Tibial artery (tissue), 4 donors: Measurements from ENCODE around the gene ADGRV1.

Experiments used
- DNase-seq, 2 donors: peaks; one replicate each; pipeline ENCODE4 v3.0.0-alpha.2; 2019
- H3K27ac ChIP-seq, 2 donors: fragments of 200-600 bp; sonication (generic) in 1 of 2; 1 replicate in 1 of 2; 2 replicates in 1 of 2; pipeline ENCODE4 v1.5.1; 2018 to 2019; ENCODE audit warnings: mild to moderate bottlenecking in 1 of 2
- H3K27me3 ChIP-seq, 2 donors: fragments of 200-600 bp; sonication (generic) in 1 of 2; one replicate each; pipeline versions ENCODE4 v1.5.1 to v1.6.0; 2016 to 2019
- H3K36me3 ChIP-seq, 3 donors: fragments of 200-600 bp; sonication (generic) in 2 of 3; one replicate each; pipeline ENCODE4 v1.5.1; 2016 to 2019; ENCODE audit warnings: mild to moderate bottlenecking in 2 of 3
- H3K4me1 ChIP-seq, 4 donors: fragments of 200-600 bp; sonication (generic) in 2 of 4; 1 replicate in 3 of 4; 2 replicates in 1 of 4; pipeline ENCODE4 v1.5.1; 2016 to 2019
- H3K4me3 ChIP-seq, 2 donors: fragments of 200-600 bp; sonication (generic) in 1 of 2; 1 replicate in 1 of 2; 2 replicates in 1 of 2; pipeline ENCODE4 v1.5.1; 2018 to 2019; ENCODE audit warnings: mild to moderate bottlenecking in 2 of 2
- H3K9me3 ChIP-seq, 3 donors: fragments of 200-600 bp; sonication (generic) in 1 of 3; one replicate each; pipeline ENCODE4 v1.5.1; 2016 to 2019
- CTCF ChIP-seq, 2 experiments: fragments of 200-600 bp in 1 of 2; fragments of 450-650 bp in 1 of 2; IDR thresholded peaks; one replicate each; pipeline ENCODE4 v1.5.1; 2017 to 2019; ENCODE audit warnings: antibody characterized with exemption in 2 of 2, mild to moderate bottlenecking in 1 of 2, moderate library complexity in 1 of 2
- intact Hi-C: fragments of 100-400 bp; cut with DNase I; formaldehyde crosslinking; loops from one replicate; pipeline ENCODE4 v1.15.0; 2023; ENCODE audit warnings: low total_unique reads

ADGRV1 gene

GRCh38 chr5:91125916-91126315, 567.3 kb downstream of the ADGRV1 start:
- Histone ChIP-seq H3K27ac (peak overlapping the region; percentile 52 to 73), H3K36me3 (no peaks in the 10 kb centered on the region), H3K9me3 (no peaks in the 10 kb centered on the region), H3K27me3 (no peaks in the 10 kb centered on the region), H3K4me3 (no peak overlapping the region), H3K4me1 (peaks cover 7 to 92% (median 68%) of the 10 kb centered on the region in 4 donors)
- no peak for DNase-seq
- intact Hi-C loops, result no loop called here
- no peak for TF ChIP-seq CTCF (IDR thresholded peaks at IDR 0.05)

- intact Hi-C loops, result no loop called here
- no peaks in the 10 kb centered on the region for H3K27me3 ChIP-seq
- no peak overlapping the region for H3K4me3 ChIP-seq
- no peaks in the 10 kb centered on the region for H3K36me3 ChIP-seq
- peak overlapping the region; percentile 52 to 73 for H3K27ac ChIP-seq
- no peaks in the 10 kb centered on the region for H3K9me3 ChIP-seq
- no peak for DNase-seq
- no peak for TF ChIP-seq CTCF (IDR thresholded peaks at IDR 0.05)
- peaks cover 7 to 87% (median 66%) of the 10 kb centered on the region in 4 donors for H3K4me1 ChIP-seq
Observed at GRCh38 chr5:91126448-91126847, 567.9 kb downstream of the ADGRV1 start.

GRCh38 chr5:91126888-91127287, 568.3 kb downstream of the ADGRV1 start:
- H3K27me3 ChIP-seq, result no peaks in the 10 kb centered on the region
- H3K36me3 ChIP-seq, result no peaks in the 10 kb centered on the region
- no peaks in the 10 kb centered on the region for H3K9me3 ChIP-seq
- peak overlapping the region; percentile 72 to 73 for H3K27ac ChIP-seq
- no peak for DNase-seq
- no peak overlapping the region for H3K4me3 ChIP-seq
- intact Hi-C loops, result no loop called here
- peaks cover 7 to 82% (median 62%) of the 10 kb centered on the region in 4 donors for H3K4me1 ChIP-seq
- no peak for TF ChIP-seq CTCF (IDR thresholded peaks at IDR 0.05)

- H3K9me3 ChIP-seq, result no peaks in the 10 kb centered on the region
- peaks cover 7 to 77% (median 56%) of the 10 kb centered on the region in 4 donors for H3K4me1 ChIP-seq
- TF ChIP-seq CTCF (IDR thresholded peaks at IDR 0.05), result no peak
- H3K36me3 ChIP-seq, result no peaks in the 10 kb centered on the region
- peak overlapping the region; percentile 72 to 73 for H3K27ac ChIP-seq
- intact Hi-C loops, result no loop called here
- H3K4me3 ChIP-seq, result no peak overlapping the region
- DNase-seq, result no peak
- H3K27me3 ChIP-seq, result no peaks in the 10 kb centered on the region
Observed at GRCh38 chr5:91127456-91128081, 569.0 kb downstream of the ADGRV1 start.

- intact Hi-C loops, result no loop called here
- H3K4me3 ChIP-seq, result no peak overlapping the region
- no peak for DNase-seq
- no peaks in the 10 kb centered on the region for H3K27me3 ChIP-seq
- H3K4me1 ChIP-seq, result peaks cover 7 to 66% (median 49%) of the 10 kb centered on the region in 4 donors
- no peaks in the 10 kb centered on the region for H3K9me3 ChIP-seq
- peak overlapping the region; percentile 72 to 73 for H3K27ac ChIP-seq
- no peaks in the 10 kb centered on the region for H3K36me3 ChIP-seq
- no peak for TF ChIP-seq CTCF (IDR thresholded peaks at IDR 0.05)
Observed at GRCh38 chr5:91128604-91129003, 570.0 kb downstream of the ADGRV1 start.
